ENCODE results near the gene CTNNBIP1.

- TF ChIP-seq, protein P1, sequence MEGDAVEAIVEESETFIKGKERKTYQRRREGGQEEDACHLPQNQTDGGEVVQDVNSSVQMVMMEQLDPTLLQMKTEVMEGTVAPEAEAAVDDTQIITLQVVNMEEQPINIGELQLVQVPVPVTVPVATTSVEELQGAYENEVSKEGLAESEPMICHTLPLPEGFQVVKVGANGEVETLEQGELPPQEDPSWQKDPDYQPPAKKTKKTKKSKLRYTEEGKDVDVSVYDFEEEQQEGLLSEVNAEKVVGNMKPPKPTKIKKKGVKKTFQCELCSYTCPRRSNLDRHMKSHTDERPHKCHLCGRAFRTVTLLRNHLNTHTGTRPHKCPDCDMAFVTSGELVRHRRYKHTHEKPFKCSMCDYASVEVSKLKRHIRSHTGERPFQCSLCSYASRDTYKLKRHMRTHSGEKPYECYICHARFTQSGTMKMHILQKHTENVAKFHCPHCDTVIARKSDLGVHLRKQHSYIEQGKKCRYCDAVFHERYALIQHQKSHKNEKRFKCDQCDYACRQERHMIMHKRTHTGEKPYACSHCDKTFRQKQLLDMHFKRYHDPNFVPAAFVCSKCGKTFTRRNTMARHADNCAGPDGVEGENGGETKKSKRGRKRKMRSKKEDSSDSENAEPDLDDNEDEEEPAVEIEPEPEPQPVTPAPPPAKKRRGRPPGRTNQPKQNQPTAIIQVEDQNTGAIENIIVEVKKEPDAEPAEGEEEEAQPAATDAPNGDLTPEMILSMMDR (IDR thresholded peaks at IDR 0.05) = no peak
- TF ChIP-seq POLR2A (IDR thresholded peaks at IDR 0.05) = no peak
Observed at GRCh38 chr1:9847269-9847668, 62.8 kb downstream of the CTNNBIP1 start.
